Activated gamma-delta T cell treated with anti-CD3 and anti-CD28 coated beads, Interleukin-2, amount 50 U/mL, for 16 hours (primary cell): Measurements from ENCODE around the gene DIS3L.
A peak's percentile ranks its signal among the peaks of the same experiment; 100 is the strongest.
"Not testable (repeated sequence)": the region's sequence is repeated elsewhere in the genome, so short reads cannot be mapped to it uniquely, and the experiment has no call there.

Source experiments
- DNase-seq: peaks from one replicate; pipeline ENCODE4 v3.0.0-alpha.2; 2020; ENCODE audit warnings: low read depth

DIS3L gene

GRCh38 chr15:66312144-66312543, 18.8 kb downstream of the DIS3L start:
- DNase-seq = no peak

DNA sequence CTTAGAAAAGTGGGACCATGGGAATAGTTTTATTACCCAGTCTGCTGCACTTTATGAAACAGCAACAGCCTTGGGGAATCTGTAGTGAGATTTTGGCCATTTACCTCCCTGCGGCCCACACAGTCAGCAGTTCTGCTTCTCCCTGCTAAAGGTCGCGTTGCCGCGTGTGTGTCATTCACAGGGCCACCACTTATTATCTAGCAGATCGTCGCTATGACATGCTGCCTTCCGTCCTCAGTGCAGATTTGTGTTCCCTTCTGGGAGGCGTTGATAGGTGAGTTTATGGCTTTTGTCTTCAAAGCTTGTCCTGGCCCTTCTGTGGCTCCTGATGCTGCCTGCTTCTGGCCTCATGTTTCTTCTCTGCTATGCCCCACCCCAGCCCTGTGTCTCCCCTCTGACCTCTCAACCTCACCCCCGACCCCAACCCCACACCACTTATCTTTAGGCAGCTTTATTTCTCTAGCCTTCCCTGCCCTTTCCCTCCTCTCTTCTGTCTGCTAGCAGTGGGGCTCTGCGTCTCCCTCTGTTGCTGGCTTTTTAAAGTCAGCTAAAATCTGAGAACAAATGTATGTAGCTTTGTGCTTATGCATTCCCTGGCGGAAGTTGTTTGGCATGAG, 30.1 kb downstream of the DIS3L start:
- no peak for DNase-seq

GRCh38 chr15:66326051-66326450, 32.7 kb downstream of the DIS3L start:
- no peak for DNase-seq

- no peak for DNase-seq
These were observed 34.4 kb downstream of the DIS3L start for GRCh38 chr15:66327736-66328135.

GRCh38 chr15:66328771-66329170, 35.4 kb downstream of the DIS3L start:
- DNase-seq = no peak

DNA sequence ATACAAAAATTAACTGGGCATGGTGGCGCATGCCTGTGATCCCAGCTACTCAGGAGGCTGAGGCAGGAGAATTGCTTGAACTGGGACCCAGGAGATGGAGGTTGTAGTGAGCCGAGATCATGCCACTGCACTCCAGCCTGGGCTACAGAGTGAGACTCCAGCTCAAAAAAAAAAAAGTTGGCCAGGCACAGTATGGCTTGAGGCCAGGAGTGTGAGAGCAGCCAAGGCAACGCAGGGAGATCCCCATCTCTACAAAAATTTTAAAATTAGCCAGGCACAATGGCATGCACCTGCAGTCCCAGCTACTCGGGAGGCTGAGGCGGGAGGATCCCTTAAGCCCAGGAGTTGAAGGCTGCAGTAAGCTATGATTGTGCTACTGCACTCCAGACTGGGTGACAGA, 55.2 kb downstream of the DIS3L start:
- not testable (repeated sequence) for DNase-seq

GRCh38 chr15:66356077-66356358, 62.6 kb downstream of the DIS3L start:
- DNase-seq = no peak

GRCh38 chr15:66356359-66357236, 63.2 kb downstream of the DIS3L start, which contains the start of gene TIPIN:
TSS of gene TIPIN (minus strand) at chr15:66356685. CDS start at chr15:66352947, 3,738 bp downstream.
- peak; percentile 90 for DNase-seq

GRCh38 chr15:66359740-66360139, 66.4 kb downstream of the DIS3L start:
- no peak for DNase-seq

DNA sequence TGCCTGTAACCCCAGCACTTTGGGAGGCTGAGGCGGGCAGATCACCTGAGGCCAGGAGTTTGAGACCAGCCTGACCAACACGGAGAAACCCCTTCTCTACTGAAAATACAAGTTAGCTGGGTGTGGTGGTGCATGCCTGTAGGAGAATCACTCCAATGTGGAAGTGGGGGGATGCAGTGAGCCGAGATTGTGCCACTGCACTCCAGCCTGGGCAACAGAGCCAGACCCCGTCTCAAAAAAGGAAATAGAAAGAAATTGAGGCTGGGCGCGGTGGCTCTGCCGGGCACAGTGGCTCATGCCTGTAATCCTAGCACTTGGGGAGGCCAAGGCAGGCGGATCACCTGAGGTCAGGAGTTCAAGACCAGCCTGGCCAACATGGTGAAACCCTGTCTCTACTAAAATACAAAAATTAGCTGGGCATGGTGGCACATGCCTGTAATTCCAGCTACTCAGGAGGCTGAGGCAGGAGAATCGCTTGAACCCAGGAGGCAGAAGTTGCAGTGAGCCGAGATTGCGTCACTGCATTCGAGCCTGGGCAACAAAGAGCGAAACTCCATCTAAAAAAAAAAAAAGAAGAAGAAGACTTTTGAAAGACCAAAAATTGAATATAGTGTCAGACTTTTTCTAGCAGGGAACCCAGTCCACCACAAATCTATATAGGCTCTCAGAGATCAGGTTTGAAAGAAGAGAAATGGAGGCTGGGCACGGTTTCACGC, 68.5 kb downstream of the DIS3L start:
- not testable (repeated sequence) for DNase-seq

GRCh38 chr15:66362776-66363175, 69.4 kb downstream of the DIS3L start:
- no peak for DNase-seq

GRCh38 chr15:66364944-66365528, 71.7 kb downstream of the DIS3L start:
- no peak for DNase-seq

DNA sequence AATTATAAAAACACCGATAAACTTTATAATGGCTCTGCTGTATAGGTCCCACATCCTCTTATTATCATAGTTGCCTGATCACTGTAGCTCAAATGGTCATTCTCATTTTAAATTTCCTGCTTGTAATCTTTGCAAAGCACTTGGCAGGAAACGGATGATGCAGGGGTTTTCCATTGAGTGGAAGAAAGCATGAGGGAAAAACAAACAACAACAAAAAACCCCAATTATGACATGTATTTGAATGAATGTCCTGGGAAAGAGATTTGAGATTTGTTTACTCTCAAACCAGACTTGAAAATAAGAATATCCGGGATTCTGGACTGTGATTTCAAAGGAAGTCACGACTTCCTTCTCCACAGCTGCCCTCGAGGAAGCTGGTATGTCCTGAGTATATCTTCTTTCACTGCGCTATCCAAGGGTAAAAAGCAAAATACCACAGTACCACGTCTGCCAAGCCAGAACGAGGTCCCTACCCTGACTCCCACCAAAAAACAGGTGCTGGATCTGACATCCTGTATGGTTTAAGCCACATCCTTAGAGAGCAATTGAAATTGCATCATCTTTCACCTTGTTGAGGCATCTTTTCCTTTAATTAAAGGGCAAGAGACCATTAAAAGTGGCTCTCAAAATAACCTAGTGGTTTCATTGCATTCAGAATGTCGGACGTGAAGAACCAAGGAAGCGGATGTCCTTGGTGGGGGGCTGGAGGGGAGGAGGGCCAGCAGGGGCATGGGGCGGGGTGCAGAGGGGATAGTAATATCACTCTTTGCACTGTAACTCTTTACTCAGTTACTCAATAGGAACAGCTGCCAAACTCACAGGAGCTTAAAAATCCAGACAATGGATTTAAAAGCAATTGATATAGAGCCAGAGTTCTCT, 76.6 kb downstream of the DIS3L start:
- DNase-seq = no peak

GRCh38 chr15:66374179-66374578, 80.8 kb downstream of the DIS3L start:
- DNase-seq = no peak

- DNase-seq = no peak
These were observed 85.6 kb downstream of the DIS3L start for GRCh38 chr15:66378814-66379430.

DNA sequence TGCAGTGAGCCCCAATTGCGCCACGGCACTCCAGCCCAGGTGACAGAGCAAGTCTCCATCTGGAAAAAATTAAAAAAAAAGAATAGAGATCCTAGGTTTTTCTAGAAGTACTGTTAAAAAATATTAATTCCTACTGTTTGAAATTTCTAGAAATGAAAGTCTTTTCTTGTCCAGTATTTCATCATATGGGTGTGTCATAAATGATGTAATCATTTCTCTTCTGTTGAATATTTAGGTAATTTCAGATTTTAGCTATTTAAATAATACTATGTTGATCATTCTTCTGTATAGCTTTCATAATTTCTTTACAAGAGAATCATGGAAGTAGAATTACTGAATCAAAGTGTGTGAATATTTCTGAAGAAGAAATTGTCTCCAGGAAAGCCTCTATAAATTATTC, 88.0 kb downstream of the DIS3L start:
- DNase-seq = not testable (repeated sequence)
